Neural cell (in vitro differentiated cells): ENCODE data around the gene ZNF716. TPM values are rescaled to one million over a fixed set of nuclear protein-coding genes. Genes with fewer than 3 reads are reported as not detected.

ENCODE experiments used
- H2AFZ ChIP-seq: fragments of 200-600, 300-800 bp; sonication (generic), shearing (Covaris generic); 2 replicates; pipeline ENCODE4 v1.6.0; 2014; ENCODE audit warnings: low read depth, mild to moderate bottlenecking, antibody characterized with exemption, low read length, moderate library complexity
- H3F3A ChIP-seq: fragments of 200-600 bp; shearing (Covaris generic); 2 replicates; pipeline ENCODE4 v1.6.1; 2016; ENCODE audit warnings: mild to moderate bottlenecking, moderate library complexity, mixed read lengths, antibody characterized with exemption, low read length; ENCODE audit not compliant: insufficient read depth, poor library complexity, severe bottlenecking
- H3K27ac ChIP-seq: fragments of 200-600, 300-800 bp; sonication (generic), shearing (Covaris generic); 2 replicates; pipeline ENCODE4 v1.5.1; 2014; ENCODE audit warnings: mild to moderate bottlenecking, low read length, moderate library complexity
- H3K27me3 ChIP-seq: fragments of 300-800, 200-600 bp; sonication (generic), shearing (Covaris generic); 2 replicates; pipeline ENCODE4 v1.6.0; 2014; ENCODE audit warnings: mild to moderate bottlenecking, low read depth, low read length, moderate library complexity; ENCODE audit not compliant: insufficient read depth
- H3K36me3 ChIP-seq: fragments of 300-800, 200-600 bp; sonication (generic), shearing (Covaris generic); 2 replicates; pipeline ENCODE4 v1.5.1; 2014; ENCODE audit warnings: mild to moderate bottlenecking, antibody characterized with exemption, low read length, moderate library complexity; ENCODE audit not compliant: insufficient read depth
- H3K4me2 ChIP-seq: fragments of 300-800, 200-600 bp; sonication (generic), shearing (Covaris generic); 2 replicates; pipeline ENCODE4 v1.6.0; 2014; ENCODE audit warnings: mild to moderate bottlenecking, low read length
- H3K4me3 ChIP-seq: fragments of 300-800, 200-600 bp; sonication (generic), shearing (Covaris generic); 2 replicates; pipeline ENCODE4 v1.5.1; 2014; ENCODE audit warnings: mild to moderate bottlenecking, low read length, moderate library complexity
- H3K79me2 ChIP-seq: fragments of 200-600 bp; shearing (Covaris generic); replicated peaks from 2 replicates; pipeline ENCODE4 v1.6.0; 2014; ENCODE audit warnings: mild to moderate bottlenecking, low read length, moderate library complexity; ENCODE audit not compliant: insufficient read depth
- H3K9ac ChIP-seq: fragments of 300-800, 200-600 bp; sonication (generic), shearing (Covaris generic); 2 replicates; pipeline ENCODE4 v1.6.1; 2016; ENCODE audit warnings: mild to moderate bottlenecking, low read length, mixed read lengths
- H3K9me2 ChIP-seq: fragments of 200-600 bp; shearing (Covaris generic); 2 replicates; pipeline ENCODE4 v1.6.1; 2016; ENCODE audit warnings: mild to moderate bottlenecking, low read length, mixed read lengths; ENCODE audit not compliant: insufficient read depth
- H3K9me3 ChIP-seq: fragments of 200-600, 300-800 bp; sonication (generic), shearing (Covaris generic); 2 replicates; pipeline ENCODE4 v1.6.1; 2016; ENCODE audit warnings: mild to moderate bottlenecking, mixed run types, low read length, moderate library complexity, mixed read lengths
- H4K20me1 ChIP-seq: fragments of 200-600 bp; shearing (Covaris generic); 2 replicates; pipeline ENCODE4 v1.6.1; 2016; ENCODE audit warnings: mild to moderate bottlenecking, mixed run types; ENCODE audit not compliant: insufficient read depth
- CTCF ChIP-seq: fragments of 450-650 bp; IDR thresholded peaks from 2 replicates; pipeline ENCODE4 v1.5.1; 2014; ENCODE audit warnings: antibody characterized with exemption, mild to moderate bottlenecking, moderate library complexity; ENCODE audit not compliant: poor library complexity, severe bottlenecking
- EP300 ChIP-seq: fragments of 450-650 bp; conservative IDR thresholded peaks from 2 replicates; pipeline ENCODE4 v1.6.1; 2014; ENCODE audit warnings: antibody characterized with exemption, mild to moderate bottlenecking, moderate library complexity; ENCODE audit not compliant: poor library complexity, severe bottlenecking
- EZH2 ChIP-seq: fragments of 200-600, 300-800 bp; shearing (Covaris generic), sonication (generic); IDR thresholded peaks from 2 replicates; pipeline ENCODE4 v1.6.1; 2014; ENCODE audit warnings: antibody characterized with exemption, low read length, borderline replicate concordance, mild to moderate bottlenecking; ENCODE audit not compliant: insufficient read depth, poor library complexity, severe bottlenecking
- MXI1 ChIP-seq: fragments of 450-650 bp; conservative IDR thresholded peaks from 2 replicates; pipeline ENCODE4 v1.6.1; 2014; ENCODE audit warnings: antibody characterized with exemption, mild to moderate bottlenecking; ENCODE audit not compliant: poor library complexity, severe bottlenecking
- POLR2AphosphoS5 ChIP-seq: IDR thresholded peaks from 2 replicates; pipeline ENCODE4 v1.6.1; 2012
- RAD21 ChIP-seq: fragments of 450-650 bp; conservative IDR thresholded peaks from 2 replicates; pipeline ENCODE4 v1.6.1; 2014; ENCODE audit warnings: antibody characterized with exemption, mild to moderate bottlenecking, moderate library complexity
- REST ChIP-seq: IDR thresholded peaks from 2 replicates; pipeline ENCODE4 v1.6.1; 2012; ENCODE audit warnings: borderline replicate concordance
- SMC3 ChIP-seq: fragments of 450-650 bp; conservative IDR thresholded peaks from 2 replicates; pipeline ENCODE4 v1.6.1; 2014; ENCODE audit warnings: antibody characterized with exemption, mild to moderate bottlenecking, moderate library complexity; ENCODE audit not compliant: poor library complexity
- TAF1 ChIP-seq: IDR thresholded peaks from 2 replicates; pipeline ENCODE4 v1.6.1; 2012; ENCODE audit warnings: low read depth
- polyA plus RNA-seq: library from polyadenylated mRNA; depleted of rRNA; stranded (reverse); fragments of >200 nt; gene quantifications from 2 replicates; pipeline ENCODE4 v1.2.3, GENCODE V29; 2014

The ZNF716 gene
- polyA plus RNA-seq, 1 donor from 2014 or later, result not detected

GRCh38 chr7:57414852-57415251, 35.1 kb upstream of the ZNF716 start:
- H3F3A ChIP-seq, result no peaks in the 10 kb centered on the region
- H3K4me3 ChIP-seq, result no peak overlapping the region
- no peaks in the 10 kb centered on the region for H4K20me1 ChIP-seq
- H3K36me3 ChIP-seq, result no peaks in the 10 kb centered on the region
- no peaks in the 10 kb centered on the region for H3K27me3 ChIP-seq
- TF ChIP-seq CTCF (no peak), POLR2AphosphoS5 (no peak), REST (no peak), EZH2 (no peak), SMC3 (no peak)
- H2AFZ ChIP-seq, result no peak overlapping the region
- H3K9ac ChIP-seq, result no peak overlapping the region
- no peak overlapping the region for H3K27ac ChIP-seq
- no peaks in the 10 kb centered on the region for H3K9me2 ChIP-seq
- peaks cover 22% of the 10 kb centered on the region for H3K9me3 ChIP-seq
- no peak overlapping the region for H3K4me2 ChIP-seq
- no peaks in the 10 kb centered on the region for H3K79me2 ChIP-seq

- Histone ChIP-seq H3K79me2 (no peaks in the 10 kb centered on the region), H3K27me3 (no peaks in the 10 kb centered on the region), H3K9ac (no peak overlapping the region), H3K27ac (no peak overlapping the region), H3F3A (no peaks in the 10 kb centered on the region), H3K9me3 (peaks cover 22% of the 10 kb centered on the region), H3K9me2 (no peaks in the 10 kb centered on the region), H4K20me1 (no peaks in the 10 kb centered on the region), H3K4me3 (no peak overlapping the region), H2AFZ (no peak overlapping the region), H3K36me3 (no peaks in the 10 kb centered on the region), H3K4me2 (no peak overlapping the region)
- TF ChIP-seq SMC3 (no peak), EP300 (no peak), RAD21 (no peak), POLR2AphosphoS5 (no peak), REST (no peak), MXI1 (no peak), EZH2 (no peak), TAF1 (no peak), CTCF (no peak)
These were observed 34.7 kb upstream of the ZNF716 start for GRCh38 chr7:57415326-57415725.
